ENCODE measurements around the gene RAB33B.

RAB33B gene

DNA sequence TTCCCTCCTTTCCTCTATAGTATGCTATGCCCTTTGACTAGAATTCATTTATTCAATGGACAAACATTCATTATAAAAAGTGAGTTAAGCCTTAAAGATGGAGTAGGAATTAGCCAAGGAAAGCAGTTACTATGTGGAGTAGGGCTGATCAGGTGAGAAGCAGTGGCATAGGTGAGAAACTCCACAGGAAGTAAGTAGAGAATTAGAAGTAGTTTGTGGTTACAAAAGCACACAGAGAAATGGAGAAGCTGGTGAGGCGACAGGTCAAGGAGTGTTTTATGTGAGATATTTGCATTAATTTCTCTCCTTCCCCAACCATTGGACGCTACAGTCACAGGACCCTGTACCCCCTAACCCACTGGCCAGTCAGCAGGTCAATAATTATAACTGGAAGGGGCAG, 71.5 kb downstream of the RAB33B start:
- Histone ChIP-seq H3K4me1 (ENCODE audit: control insufficient read depth, insufficient read depth, low read length) (no peaks in the 10 kb centered on the region), H3K9ac (ENCODE audit: low read depth, low read length) (no peak overlapping the region), H3K9me3 (ENCODE audit: control insufficient read depth, insufficient read depth, low read length) (no peaks in the 10 kb centered on the region), H3K27ac (ENCODE audit: low read depth, low read length) (no peak overlapping the region), H3K4me3 (ENCODE audit: low read depth, low read length) (no peak overlapping the region), H3K36me3 (ENCODE audit: control insufficient read depth, insufficient read depth, low read length) (no peaks in the 10 kb centered on the region), H3K27me3 (ENCODE audit: control insufficient read depth, insufficient read depth, low read length) (no peaks in the 10 kb centered on the region)
